SJSA1 (cell line): ENCODE results near the gene CUTA. TPM values are rescaled to one million over a fixed set of nuclear protein-coding genes. Genes with fewer than 3 reads are reported as not detected.
"Not testable (repeated sequence)": the region's sequence is repeated elsewhere in the genome, so short reads cannot be mapped to it uniquely, and the experiment has no call there.

Source experiments
- DNase-seq, 2 experiments: peaks; one replicate each; pipeline ENCODE4 v3.0.0-alpha.2; 2015 to 2020; ENCODE audit warnings: low spot score in 2 of 2, low read depth in 1 of 2
- H3K27ac ChIP-seq: fragments of 250-450 bp; sonication (Bioruptor Pico); 2 replicates; pipeline ENCODE4 v1.5.1; 2020; ENCODE audit warnings: mild to moderate bottlenecking, moderate library complexity
- H3K27me3 ChIP-seq: fragments of 250-450 bp; sonication (Bioruptor Pico); replicated peaks from 2 replicates; pipeline ENCODE4 v1.5.1; 2020; ENCODE audit warnings: mild to moderate bottlenecking, moderate library complexity
- H3K36me3 ChIP-seq: fragments of 250-450 bp; sonication (Bioruptor Pico); 2 replicates; pipeline ENCODE4 v1.5.1; 2020; ENCODE audit warnings: mild to moderate bottlenecking
- H3K4me1 ChIP-seq: fragments of 250-450 bp; sonication (Bioruptor Pico); replicated peaks from 2 replicates; pipeline ENCODE4 v1.6.1; 2021; ENCODE audit warnings: mild to moderate bottlenecking
- H3K4me3 ChIP-seq: fragments of 250-450 bp; sonication (Bioruptor Pico); 2 replicates; pipeline ENCODE4 v1.5.1; 2020; ENCODE audit warnings: mild to moderate bottlenecking
- H3K9me3 ChIP-seq: fragments of 250-450 bp; sonication (Bioruptor Pico); replicated peaks from 2 replicates; pipeline ENCODE4 v1.5.1; 2020; ENCODE audit warnings: mild to moderate bottlenecking
- total RNA-seq: library from RNA; depleted of rRNA; stranded (reverse); fragments of >200 nt; shearing (Covaris generic); gene quantifications from 2 replicates; pipeline ENCODE4 v1.2.3, GENCODE V29; 2014; rRNA removed

CUTA gene
- total RNA-seq, 1 experiment from 2014 or later = 201 TPM

GRCh38 chr6:33373960-33374910, 43.7 kb downstream of the CUTA start:
- H3K9me3 ChIP-seq = no peaks in the 10 kb centered on the region
- H3K27me3 ChIP-seq = no peaks in the 10 kb centered on the region
- no peaks in the 10 kb centered on the region for H3K36me3 ChIP-seq
- no peaks in the 10 kb centered on the region for H3K4me1 ChIP-seq
- no peak overlapping the region for H3K27ac ChIP-seq
- H3K4me3 ChIP-seq = no peak overlapping the region
- DNase-seq = no peak

- H3K36me3 ChIP-seq = no peaks in the 10 kb centered on the region
- no peaks in the 10 kb centered on the region for H3K9me3 ChIP-seq
- H3K27ac ChIP-seq = no peak overlapping the region
- H3K4me1 ChIP-seq = no peaks in the 10 kb centered on the region
- DNase-seq = no peak
- no peaks in the 10 kb centered on the region for H3K27me3 ChIP-seq
- H3K4me3 ChIP-seq = no peak overlapping the region
These were observed 45.3 kb downstream of the CUTA start for GRCh38 chr6:33372526-33373123.

GRCh38 chr6:33371901-33372300, 46.0 kb downstream of the CUTA start:
- H3K36me3 ChIP-seq, H3K4me1 ChIP-seq, DNase-seq, H3K9me3 ChIP-seq, H3K27me3 ChIP-seq, H3K4me3 ChIP-seq, H3K27ac ChIP-seq: not testable (repeated sequence)

GRCh38 chr6:33367715-33368025, 50.2 kb downstream of the CUTA start:
- H3K27me3 ChIP-seq, H3K4me1 ChIP-seq, H3K9me3 ChIP-seq, H3K36me3 ChIP-seq, H3K27ac ChIP-seq, H3K4me3 ChIP-seq, DNase-seq: not testable (repeated sequence)

GRCh38 chr6:33367009-33367714, 50.7 kb downstream of the CUTA start:
- Histone ChIP-seq H3K9me3 (no peaks in the 10 kb centered on the region), H3K27ac (no peak overlapping the region), H3K4me1 (no peaks in the 10 kb centered on the region), H3K27me3 (no peaks in the 10 kb centered on the region), H3K4me3 (no peak overlapping the region), H3K36me3 (no peaks in the 10 kb centered on the region)
- no peak for DNase-seq

Other genes with a start within 250 kb of the CUTA start
- 0.32 TPM in 1 of 2 replicates, not detected in the other for gene COL11A2, start 225.6 kb downstream of the CUTA start, total RNA-seq
- 12.4 and 14.7 TPM in 2 replicates for gene RXRB, start 217.4 kb downstream of the CUTA start, total RNA-seq
- gene SLC39A7, start 217.2 kb downstream of the CUTA start, total RNA-seq = 105 and 122 TPM in 2 replicates
- gene HSD17B8, start 213.5 kb downstream of the CUTA start, total RNA-seq = 4.5 and 11.6 TPM in 2 replicates
- gene RING1, start 209.6 kb downstream of the CUTA start, total RNA-seq = 32.5 and 37.2 TPM in 2 replicates
- 26.9 and 39.4 TPM in 2 replicates for gene VPS52, start 146.2 kb downstream of the CUTA start, total RNA-seq
- 2,063 and 2,614 TPM in 2 replicates for gene RPS18, start 146.0 kb downstream of the CUTA start, total RNA-seq
- 0.16 TPM in 1 of 2 replicates, not detected in the other for gene B3GALT4, start 141.0 kb downstream of the CUTA start, total RNA-seq
- 81.8 and 123 TPM in 2 replicates for gene WDR46, start 128.9 kb downstream of the CUTA start, total RNA-seq
- gene PFDN6, start 128.5 kb downstream of the CUTA start, total RNA-seq = 66.3 and 67.8 TPM in 2 replicates
- gene RGL2, start 119.2 kb downstream of the CUTA start, total RNA-seq = 24.5 and 35.7 TPM in 2 replicates
- 57.8 and 64.3 TPM in 2 replicates for gene TAPBP, start 104.0 kb downstream of the CUTA start, total RNA-seq
- 5.6 and 10.1 TPM in 2 replicates for gene ZBTB22, start 100.4 kb downstream of the CUTA start, total RNA-seq
- 37.2 and 44.5 TPM in 2 replicates for gene DAXX, start 95.1 kb downstream of the CUTA start, total RNA-seq
- 95.5 and 120 TPM in 2 replicates for gene KIFC1, start 26.3 kb downstream of the CUTA start, total RNA-seq
- gene PHF1, start 7.1 kb downstream of the CUTA start, total RNA-seq = 15.9 and 23.2 TPM in 2 replicates
- 0.69 and 1.1 TPM in 2 replicates for gene SYNGAP1, start 2.0 kb upstream of the CUTA start, total RNA-seq
- 2.9 and 4.4 TPM in 2 replicates for gene ZBTB9, start 36.5 kb upstream of the CUTA start, total RNA-seq
- 14.3 and 23.3 TPM in 2 replicates for gene BAK1, start 162.2 kb upstream of the CUTA start, total RNA-seq
- gene ITPR3, start 203.2 kb upstream of the CUTA start, total RNA-seq = 9.0 and 11.4 TPM in 2 replicates